Kidney glomerular epithelial cell (primary cell): ENCODE measurements around the gene YY2.
A peak's percentile ranks its signal among the peaks of the same experiment; 100 is the strongest.

Source experiments
- DNase-seq: peaks from one replicate; lab custom pipeline; 2025; lab: John Stamatoyannopoulos, UW

The YY2 gene

GRCh38 chrX:21875013-21875412, 19.2 kb downstream of the YY2 start:
- DNase-seq, result no peak

GRCh38 chrX:21881881-21882574, 26.2 kb downstream of the YY2 start:
- DNase-seq, result no peak

GRCh38 chrX:21883258-21883657, 27.5 kb downstream of the YY2 start:
- no peak for DNase-seq

DNA sequence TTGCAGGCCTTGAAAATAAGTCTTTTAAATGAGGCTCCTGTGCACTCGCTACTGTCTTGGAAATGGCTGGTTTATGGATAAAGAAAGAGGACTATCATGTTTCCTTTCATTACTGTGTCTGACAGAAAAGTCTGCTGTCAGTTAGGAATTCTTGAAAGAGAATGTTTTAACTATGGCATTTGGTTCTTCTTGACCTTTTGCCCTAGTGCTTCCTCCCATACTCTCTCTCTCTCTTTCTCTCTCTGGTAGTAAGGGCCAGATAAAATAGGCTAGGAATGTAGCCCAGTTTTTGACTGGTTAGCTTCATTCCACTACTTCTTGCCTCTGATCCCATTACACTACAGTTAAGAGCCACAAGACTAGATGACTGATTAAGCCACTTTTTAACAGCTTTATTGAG, 29.8 kb downstream of the YY2 start:
- DNase-seq, result peak; percentile 1

DNA sequence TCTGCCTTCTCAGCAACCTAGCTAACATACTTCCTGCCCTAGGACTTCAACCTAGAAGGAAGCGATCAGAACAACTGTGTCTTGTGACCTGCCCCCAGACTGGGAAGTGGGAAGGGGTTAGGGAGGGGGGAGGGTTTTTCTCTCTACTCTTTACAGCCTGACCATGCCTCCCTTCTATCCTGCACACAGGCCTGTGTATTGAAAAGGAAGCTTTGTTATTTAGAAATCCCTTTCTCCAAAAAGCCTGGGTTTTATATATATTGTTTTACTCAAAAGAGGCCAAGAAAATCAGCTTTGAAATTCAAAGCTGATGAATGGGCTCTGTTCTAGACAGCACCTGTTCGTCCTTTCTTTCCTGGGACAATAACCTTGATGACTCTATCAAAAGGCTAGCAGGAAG, 49.5 kb downstream of the YY2 start:
- DNase-seq, result no peak

DNA sequence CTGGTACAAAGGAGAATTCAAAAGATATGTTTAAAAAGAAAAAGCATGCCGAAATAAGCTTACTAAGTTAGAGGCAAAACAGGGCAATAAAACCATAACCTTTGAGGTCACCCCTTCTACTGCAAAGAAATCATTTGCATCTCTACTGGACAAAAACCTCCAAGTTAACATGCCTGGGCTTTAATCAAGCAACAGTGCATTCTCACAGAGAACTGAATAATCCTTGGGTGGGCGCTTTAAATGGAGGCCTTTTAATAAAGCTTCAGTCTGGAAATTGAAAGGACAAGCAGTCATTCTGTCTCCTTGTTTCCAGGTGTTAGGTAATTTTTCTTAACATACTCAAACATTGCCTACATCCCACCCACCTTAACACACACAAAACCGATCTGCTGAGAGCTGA, 50.2 kb downstream of the YY2 start:
- no peak for DNase-seq

DNA sequence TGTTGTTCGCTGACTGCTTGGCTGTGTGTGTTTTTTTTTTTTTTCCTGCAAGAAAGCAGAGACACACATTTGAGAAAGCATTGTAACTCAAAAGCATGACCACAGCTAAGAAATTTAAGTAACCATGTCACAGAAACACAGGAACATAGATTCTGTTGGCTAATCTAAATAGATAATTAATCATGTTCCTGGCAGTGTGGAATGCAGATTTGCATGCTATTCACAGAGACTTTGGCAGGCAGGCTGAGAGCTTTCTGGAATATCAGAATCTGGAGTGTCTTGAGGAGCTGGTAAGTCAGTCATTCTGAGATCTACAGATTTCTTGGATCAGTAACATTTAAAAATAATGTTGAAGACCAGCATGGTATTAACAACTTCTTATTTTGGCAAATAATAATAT, 51.5 kb downstream of the YY2 start:
- no peak for DNase-seq
